ENCODE data around the gene LRRC23. TPM values are rescaled to one million over a fixed set of nuclear protein-coding genes. Genes with fewer than 3 reads are reported as not detected.

LRRC23 gene
- total RNA-seq, 2 donors from 2014 or later = 7.3 to 8.0 TPM

DNA sequence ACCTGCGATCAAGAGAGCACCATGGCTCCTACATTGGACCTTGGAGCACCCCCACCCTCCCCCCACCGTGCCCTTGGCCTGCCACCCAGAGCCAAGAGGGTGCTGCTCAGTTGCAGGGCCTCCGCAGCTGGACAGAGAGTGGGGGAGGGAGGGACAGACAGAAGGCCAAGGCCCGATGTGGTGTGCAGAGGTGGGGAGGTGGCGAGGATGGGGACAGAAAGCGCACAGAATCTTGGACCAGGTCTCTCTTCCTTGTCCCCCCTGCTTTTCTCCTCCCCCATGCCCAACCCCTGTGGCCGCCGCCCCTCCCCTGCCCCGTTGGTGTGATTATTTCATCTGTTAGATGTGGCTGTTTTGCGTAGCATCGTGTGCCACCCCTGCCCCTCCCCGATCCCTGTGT lies 37.2 kb downstream of the LRRC23 start:
- TF ChIP-seq, protein P1, sequence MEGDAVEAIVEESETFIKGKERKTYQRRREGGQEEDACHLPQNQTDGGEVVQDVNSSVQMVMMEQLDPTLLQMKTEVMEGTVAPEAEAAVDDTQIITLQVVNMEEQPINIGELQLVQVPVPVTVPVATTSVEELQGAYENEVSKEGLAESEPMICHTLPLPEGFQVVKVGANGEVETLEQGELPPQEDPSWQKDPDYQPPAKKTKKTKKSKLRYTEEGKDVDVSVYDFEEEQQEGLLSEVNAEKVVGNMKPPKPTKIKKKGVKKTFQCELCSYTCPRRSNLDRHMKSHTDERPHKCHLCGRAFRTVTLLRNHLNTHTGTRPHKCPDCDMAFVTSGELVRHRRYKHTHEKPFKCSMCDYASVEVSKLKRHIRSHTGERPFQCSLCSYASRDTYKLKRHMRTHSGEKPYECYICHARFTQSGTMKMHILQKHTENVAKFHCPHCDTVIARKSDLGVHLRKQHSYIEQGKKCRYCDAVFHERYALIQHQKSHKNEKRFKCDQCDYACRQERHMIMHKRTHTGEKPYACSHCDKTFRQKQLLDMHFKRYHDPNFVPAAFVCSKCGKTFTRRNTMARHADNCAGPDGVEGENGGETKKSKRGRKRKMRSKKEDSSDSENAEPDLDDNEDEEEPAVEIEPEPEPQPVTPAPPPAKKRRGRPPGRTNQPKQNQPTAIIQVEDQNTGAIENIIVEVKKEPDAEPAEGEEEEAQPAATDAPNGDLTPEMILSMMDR (IDR thresholded peaks at IDR 0.05) = no peak
- Histone ChIP-seq H3K27ac (no peak overlapping the region), H3K4me3 (no peak overlapping the region), H3K27me3 (no peaks in the 10 kb centered on the region), H3K9me3 (no peaks in the 10 kb centered on the region), H3K36me3 (no peaks in the 10 kb centered on the region), H3K4me1 (peaks cover 14% of the 10 kb centered on the region), H3K9ac (ENCODE audit: low read depth in 2 of 2, low read length in 2 of 2) (no peak overlapping the region)
- intact Hi-C loops (cut with DNase I) = no loop called here
- no peak for DNase-seq

DNA sequence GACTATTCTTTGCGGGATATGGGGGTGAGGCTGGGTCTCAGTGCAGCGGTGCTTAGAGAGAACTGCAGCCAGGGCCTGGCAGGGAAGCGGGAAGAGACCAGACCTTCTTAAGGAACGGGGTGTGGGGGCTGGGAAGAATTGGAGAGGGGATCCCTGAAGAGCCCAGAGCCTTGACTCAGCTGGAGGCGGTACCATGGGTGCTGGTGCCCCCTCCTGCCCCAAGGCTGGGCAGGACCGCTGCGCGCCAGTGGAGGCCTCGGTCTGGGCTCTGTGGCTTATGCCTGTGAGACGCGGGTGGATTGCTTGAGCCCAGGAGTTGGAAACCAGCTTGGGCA lies 37.7 kb downstream of the LRRC23 start:
- Histone ChIP-seq H3K27ac (peak overlapping the region; percentile 98), H3K36me3 (no peaks in the 10 kb centered on the region), H3K4me1 (peaks cover 14% of the 10 kb centered on the region), H3K9me3 (no peaks in the 10 kb centered on the region), H3K27me3 (no peaks in the 10 kb centered on the region), H3K4me3 (no peak overlapping the region), H3K9ac (ENCODE audit: low read depth in 2 of 2, low read length in 2 of 2) (no peak overlapping the region)
- intact Hi-C loops (cut with DNase I) = no loop called here
- no peak for DNase-seq
- TF ChIP-seq, protein P1 (IDR thresholded peaks at IDR 0.05) = no peak

DNA sequence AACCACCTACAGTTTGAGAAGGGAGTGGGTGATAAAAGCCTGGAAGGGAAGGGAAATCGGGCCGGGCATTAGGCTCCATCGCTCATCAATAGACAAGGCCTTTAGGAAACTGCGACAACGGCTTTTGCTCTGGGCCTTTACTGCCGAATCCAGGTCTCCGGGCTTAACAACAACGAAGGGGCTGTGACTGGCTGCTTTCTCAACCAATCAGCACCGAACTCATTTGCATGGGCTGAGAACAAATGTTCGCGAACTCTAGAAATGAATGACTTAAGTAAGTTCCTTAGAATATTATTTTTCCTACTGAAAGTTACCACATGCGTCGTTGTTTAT lies 38.7 kb downstream of the LRRC23 start:
- Histone ChIP-seq H3K4me3 (peak overlapping the region; percentile 54), H3K9me3 (no peaks in the 10 kb centered on the region), H3K27ac (peak overlapping the region; percentile 98), H3K4me1 (peaks cover 14% of the 10 kb centered on the region), H3K36me3 (no peaks in the 10 kb centered on the region), H3K9ac (ENCODE audit: low read depth in 2 of 2, low read length in 2 of 2) (peak overlapping the region; percentile 54 to 98), H3K27me3 (no peaks in the 10 kb centered on the region)
- TF ChIP-seq, protein P1 (IDR thresholded peaks at IDR 0.05) = no peak
- intact Hi-C loops (cut with DNase I) = no loop called here
- peak; percentile 88 for DNase-seq

DNA sequence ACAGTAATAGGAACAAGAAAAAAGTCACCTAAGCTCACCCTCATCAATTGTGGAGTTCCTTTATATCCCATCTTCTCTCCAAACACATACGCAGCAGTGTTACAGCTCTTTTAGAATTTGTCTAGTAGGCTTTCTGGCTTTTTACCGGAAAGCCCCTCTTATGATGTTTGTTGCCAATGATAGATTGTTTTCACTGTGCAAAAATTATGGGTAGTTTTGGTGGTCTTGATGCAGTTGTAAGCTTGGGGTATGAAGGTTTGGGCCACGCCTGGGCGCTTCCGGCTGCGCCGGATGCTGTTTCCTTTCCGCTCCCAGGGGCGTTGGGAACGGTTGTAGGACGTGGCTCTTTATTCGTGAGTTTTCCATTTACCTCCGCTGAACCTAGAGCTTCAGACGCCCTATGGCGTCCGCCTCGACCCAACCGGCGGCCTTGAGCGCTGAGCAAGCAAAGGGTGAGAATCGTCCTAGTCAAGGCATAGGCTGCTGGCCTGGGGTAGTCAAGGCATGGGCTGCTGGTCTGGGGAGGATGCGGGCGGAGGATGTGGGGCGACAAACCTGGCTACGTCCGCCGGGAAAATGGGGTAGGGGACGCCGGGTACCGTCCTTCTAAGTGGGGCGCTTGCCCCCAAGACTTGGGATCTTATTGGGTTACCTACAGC lies 39.2 kb downstream of the LRRC23 start, which contains the start of the genes C12orf57 and RNU7-1:
C12orf57 (plus strand) TSS at position 301 of the 659 bp plus-strand sequence; CDS start at position 401, 100 bp downstream.
RNU7-1 (plus strand) TSS at position 95 of the 659 bp plus-strand sequence.
- no peaks in the 10 kb centered on the region for H3K36me3 ChIP-seq
- intact Hi-C loops (cut with DNase I) = loop anchor here (2.0 kb wide), 1 partner anchor 21 kb away; no protein-coding TSS in a partner anchor
- peak; percentile 83 for DNase-seq
- no peaks in the 10 kb centered on the region for H3K27me3 ChIP-seq
- H3K9me3 ChIP-seq = no peaks in the 10 kb centered on the region
- peaks cover 14% of the 10 kb centered on the region for H3K4me1 ChIP-seq
- H3K9ac ChIP-seq (ENCODE audit: low read depth in 2 of 2, low read length in 2 of 2) = peak within 1 kb of the TSS; percentile 78 to 98
- TF ChIP-seq, protein P1 (IDR thresholded peaks at IDR 0.05) = no peak
- H3K27ac ChIP-seq = peak within 1 kb of the TSS; percentile 98
- H3K4me3 ChIP-seq = peak within 1 kb of the TSS; percentile 54

DNA sequence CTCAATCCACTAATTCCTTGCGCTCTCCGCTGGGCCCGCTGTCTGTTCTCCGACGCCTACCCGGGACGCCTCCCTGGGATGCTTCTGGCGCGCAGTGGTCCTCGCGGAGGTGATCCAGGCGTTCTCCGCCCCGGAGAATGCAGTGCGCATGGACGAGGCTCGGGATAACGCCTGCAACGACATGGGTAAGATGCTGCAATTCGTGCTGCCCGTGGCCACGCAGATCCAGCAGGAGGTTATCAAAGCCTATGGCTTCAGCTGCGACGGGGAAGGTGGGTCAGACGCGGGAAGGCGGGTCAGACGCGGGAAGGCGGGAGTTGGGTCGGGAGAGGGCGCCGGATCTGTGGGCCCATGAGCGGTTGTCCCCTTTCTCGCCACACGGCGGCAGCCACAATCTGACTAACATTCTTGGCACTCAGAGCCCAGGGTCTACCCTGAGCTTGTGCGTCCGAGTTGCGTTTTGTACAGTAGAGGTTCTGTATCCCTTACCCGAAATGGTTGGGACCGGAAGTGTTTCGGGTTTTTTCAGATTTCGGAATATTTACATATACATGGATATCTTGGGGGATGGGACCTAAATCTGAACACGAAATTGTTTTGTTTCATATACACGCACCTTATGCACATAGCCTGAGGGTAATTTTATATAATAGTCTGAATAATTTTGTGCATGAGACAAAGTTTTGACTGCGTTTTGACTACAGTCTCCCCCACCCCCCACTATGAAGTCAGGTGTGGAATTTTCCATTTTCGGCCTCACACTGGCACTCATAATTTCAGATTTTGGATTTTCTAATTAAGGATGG lies 40.0 kb downstream of the LRRC23 start:
- Histone ChIP-seq H3K4me1 (peaks cover 14% of the 10 kb centered on the region), H3K9me3 (no peaks in the 10 kb centered on the region), H3K9ac (ENCODE audit: low read depth in 2 of 2, low read length in 2 of 2) (peak overlapping the region; percentile 78 to 98), H3K36me3 (no peaks in the 10 kb centered on the region), H3K27me3 (no peaks in the 10 kb centered on the region), H3K27ac (peak overlapping the region; percentile 98), H3K4me3 (peak overlapping the region; percentile 54)
- DNase-seq = peak; percentile 97
- intact Hi-C loops (cut with DNase I) = loop anchor here (2.0 kb wide), 1 partner anchor 20 kb away; no protein-coding TSS in a partner anchor
- TF ChIP-seq, protein P1 (IDR thresholded peaks at IDR 0.05) = peak; percentile 76

All from colonic mucosa (tissue), 4 donors.